NCI-H2081 (cell line): Measurements from ENCODE around the gene XRN2.
"Not testable (repeated sequence)": the region's sequence is repeated elsewhere in the genome, so short reads cannot be mapped to it uniquely, and the experiment has no call there.

Source experiments
- DNase-seq, 2 experiments: peaks; one replicate each; lab custom pipeline; 2025; lab: John Stamatoyannopoulos, UW

XRN2 gene

DNA sequence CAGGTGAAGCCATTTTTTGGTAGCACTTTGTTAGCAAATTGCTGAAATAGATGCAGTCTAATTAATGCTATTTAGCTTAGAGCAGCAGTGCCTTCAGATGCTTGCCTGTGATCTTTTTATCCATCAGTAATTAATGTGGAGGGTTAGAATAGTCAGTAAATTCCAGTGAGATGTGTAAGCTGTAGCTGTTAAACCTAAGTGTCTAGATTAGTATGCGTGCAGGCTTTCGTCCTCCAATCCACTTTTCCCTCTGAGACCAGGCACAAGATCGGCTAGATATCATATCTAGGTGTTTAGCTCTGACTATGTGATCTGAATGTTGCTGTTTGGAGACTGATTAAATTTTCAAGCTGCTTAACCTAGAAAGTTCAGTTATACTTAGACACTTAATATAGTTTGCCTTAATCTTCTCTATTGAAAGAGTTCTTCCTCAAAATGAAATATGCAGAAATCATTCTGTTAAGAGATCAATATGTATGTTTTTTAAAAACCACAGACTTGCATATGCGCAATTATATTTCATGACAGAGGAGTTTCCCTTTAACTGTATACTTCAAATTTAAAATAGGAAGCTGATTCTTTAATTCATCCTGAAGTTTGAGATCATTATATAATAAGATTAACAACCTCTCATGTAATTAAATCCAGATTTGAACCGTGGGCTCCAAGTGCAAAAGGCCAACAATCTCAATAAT lies 41.2 kb downstream of the XRN2 start:
- no peak for DNase-seq

DNA sequence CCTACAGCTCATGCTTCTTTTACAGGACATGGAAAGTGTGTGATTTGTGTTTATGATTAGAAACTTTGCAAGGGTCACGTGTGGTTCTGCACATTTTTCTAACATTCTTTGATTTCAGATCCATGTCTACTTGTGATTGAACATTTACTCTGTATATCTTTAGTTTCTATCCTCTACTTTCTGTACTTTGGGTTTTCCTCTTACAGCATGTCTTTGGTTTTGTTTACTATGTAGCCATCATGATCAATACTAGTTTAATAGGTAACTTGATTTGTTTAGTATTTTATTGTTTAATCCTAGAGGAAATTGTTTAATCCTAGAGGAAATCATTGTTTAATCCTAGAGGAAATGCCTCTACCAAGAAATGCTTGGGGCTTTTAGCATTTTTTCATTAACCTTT lies 41.8 kb downstream of the XRN2 start:
- no peak for DNase-seq

GRCh38 chr20:21352703-21353102 lies 49.6 kb downstream of the XRN2 start:
- DNase-seq = no peak

DNA sequence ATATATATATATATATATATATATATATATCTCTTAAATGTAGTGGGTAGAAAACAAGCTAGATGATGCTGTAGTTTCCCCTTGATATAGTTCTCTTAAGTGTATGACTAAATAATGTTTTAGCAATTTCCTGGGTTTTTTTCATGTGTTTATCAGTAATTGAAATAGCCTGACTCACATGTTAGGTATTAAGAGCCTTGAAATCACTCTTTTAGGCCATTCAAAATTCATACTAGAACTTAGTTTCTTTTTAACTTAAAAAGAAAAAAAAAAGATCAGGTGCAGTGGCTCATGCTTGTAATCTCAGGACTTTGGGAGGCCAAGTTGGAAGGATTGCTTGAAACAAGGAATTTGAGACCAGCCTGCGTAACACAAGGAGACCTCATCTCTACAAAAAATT lies 50.1 kb downstream of the XRN2 start:
- DNase-seq = no peak

DNA sequence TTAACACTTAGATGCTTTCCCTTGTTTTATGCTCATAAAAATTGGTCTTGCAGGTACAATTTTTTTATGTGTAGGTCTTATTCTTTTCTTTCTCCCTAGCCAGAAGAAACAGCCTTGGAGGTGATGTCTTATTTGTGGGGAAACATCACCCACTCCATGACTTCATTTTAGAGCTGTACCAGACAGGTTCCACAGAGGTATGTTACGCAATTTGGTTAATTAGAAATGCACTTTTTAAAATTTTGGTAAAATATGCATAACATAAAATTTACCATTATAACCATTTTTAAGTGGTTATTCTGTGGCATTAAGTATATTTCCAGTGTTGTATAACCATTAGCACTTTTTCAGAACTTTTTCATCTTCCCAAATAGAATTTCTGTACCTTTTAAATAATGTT lies 52.9 kb downstream of the XRN2 start:
- DNase-seq = no peak

DNA sequence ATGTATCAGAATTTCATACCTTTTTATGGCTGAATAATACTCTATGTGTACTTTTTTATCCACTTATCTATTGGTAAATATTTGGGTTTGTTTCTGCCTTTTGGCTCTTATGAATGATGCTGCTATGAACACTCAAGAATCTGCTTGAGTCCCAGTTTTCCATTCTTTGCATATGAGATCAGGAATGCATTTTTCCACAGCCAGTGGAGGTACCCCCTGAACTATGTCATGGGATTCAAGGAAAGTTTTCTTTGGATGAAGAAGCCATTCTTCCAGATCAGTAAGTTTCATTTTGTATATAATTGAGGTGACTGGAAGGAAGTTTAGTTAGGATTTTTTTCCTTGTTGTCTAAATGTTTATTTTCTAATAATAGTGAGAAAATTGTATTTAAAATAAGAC lies 53.3 kb downstream of the XRN2 start:
- no peak for DNase-seq

- DNase-seq = peak in 1 of 2 experiments; percentile 38
Observed at GRCh38 chr20:21357844-21358243, 54.7 kb downstream of the XRN2 start.

DNA sequence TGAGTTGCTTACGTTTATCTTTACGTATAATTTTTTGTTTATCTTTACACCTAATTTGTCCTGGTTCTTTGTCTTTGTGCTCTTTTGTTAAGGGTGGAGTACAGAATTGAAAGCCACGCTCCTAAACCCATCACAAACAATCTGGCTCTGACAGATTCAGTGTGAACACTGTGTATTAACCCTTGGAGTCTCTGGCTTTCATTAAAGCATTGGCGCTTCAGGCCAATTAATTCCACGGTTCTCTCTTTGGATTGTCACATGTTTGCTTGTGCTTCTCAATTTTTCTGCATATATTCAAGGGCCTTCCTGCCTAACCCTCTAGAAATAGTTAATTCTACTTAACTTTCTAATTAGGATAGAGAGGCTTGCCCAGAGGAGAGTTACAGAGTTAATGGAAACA lies 55.6 kb downstream of the XRN2 start:
- DNase-seq = peak in 1 of 2 experiments; percentile 12

DNA sequence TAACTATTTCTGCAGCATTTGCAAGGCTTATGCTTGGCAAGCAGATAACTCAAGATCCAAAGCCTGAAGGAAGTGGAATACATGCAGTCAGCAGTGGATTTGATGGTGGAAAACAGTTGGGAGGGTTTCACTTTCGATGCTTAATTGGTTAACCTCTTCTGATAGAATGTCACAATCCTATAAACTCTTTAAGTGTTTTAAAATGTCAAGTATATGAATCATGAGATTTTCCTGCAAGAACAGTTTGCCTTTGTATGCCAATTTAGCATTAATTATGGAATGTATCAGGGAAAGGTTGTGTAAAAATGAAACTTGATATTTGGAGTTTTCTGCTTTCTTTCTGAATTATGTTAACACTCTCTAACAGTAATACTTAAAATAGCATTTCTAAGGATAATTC lies 57.6 kb downstream of the XRN2 start:
- no peak for DNase-seq

- DNase-seq = no peak
Observed at GRCh38 chr20:21361266-21361665, 58.1 kb downstream of the XRN2 start.

DNA sequence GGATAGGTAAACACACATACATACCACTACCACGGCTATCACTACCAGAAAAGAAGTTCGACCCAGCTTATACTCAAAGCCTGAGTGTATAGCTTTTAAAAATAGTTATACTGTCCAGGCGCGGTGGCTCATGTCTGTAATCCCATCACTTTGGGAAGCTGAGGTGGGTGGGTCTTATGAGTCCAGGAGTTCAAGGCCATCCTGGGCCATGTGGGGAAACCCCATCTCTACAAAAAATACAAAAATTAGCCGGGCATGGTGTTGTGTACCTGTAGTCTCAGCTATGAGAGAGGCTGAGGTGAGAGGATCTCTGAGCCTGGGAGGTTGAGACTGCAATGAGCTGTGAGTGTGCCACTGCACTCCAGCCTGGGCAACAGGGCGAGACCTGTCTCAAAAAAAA lies 61.3 kb downstream of the XRN2 start:
- DNase-seq = no peak

DNA sequence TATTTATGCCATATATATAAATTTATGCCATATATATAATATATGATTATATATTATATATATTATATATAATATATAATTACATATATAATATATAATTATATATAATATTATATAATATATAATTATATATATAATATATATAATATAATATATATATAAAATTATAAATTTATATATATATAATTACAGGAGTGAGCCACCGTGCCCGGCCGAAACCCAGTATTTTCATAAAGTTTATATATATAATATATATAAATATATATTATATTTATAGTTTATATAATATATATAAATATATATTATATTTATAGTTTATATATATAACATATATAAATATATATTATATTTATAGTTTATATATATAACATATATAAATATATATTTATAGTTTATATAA lies 62.6 kb downstream of the XRN2 start:
- no peak for DNase-seq

- not testable (repeated sequence) for DNase-seq
Observed at GRCh38 chr20:21366273-21366672, 63.1 kb downstream of the XRN2 start.

GRCh38 chr20:21368791-21369190 lies 65.7 kb downstream of the XRN2 start:
- no peak for DNase-seq

DNA sequence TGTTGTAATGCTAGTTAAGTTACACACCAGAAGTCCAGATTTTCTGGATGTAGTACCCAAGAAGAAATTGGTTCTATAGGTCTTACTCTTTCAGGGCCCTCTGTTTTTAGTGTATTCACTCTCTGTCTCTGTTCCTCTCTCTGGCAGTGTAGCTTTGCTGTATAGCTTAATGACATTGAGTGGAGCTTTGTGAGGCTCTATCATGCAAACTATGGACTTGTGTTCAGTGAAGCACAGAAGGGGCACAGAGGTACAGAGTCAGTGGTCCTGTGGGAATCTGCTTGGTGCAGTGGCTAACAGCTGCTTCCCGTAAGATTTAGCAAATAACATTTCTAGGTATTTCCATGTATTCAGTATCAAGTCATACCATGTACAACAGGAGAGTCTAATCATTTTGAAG lies 68.1 kb downstream of the XRN2 start:
- no peak for DNase-seq

DNA sequence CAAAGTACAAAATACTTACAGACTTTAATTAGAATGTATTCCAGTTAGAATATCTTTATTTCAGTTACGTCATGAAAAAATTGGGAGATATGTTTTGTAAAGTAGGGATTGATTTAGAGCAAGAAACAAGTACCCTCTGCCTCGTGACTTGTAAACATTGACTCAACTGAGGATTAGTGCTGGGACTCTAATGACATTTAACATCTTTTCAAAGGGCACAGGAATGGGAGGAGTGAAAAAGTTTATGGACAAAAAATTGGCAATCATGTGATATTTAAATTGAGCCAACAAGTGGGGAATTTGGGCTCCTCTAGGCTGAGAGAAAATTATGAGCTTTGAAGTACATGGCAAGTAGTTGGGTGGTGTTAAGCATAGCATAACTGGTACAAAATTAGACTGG lies 68.9 kb downstream of the XRN2 start:
- no peak for DNase-seq

- DNase-seq = no peak
Observed at GRCh38 chr20:21373436-21373835, 70.3 kb downstream of the XRN2 start.

- no peak for DNase-seq
Observed at GRCh38 chr20:21376626-21377025, 73.5 kb downstream of the XRN2 start.

GRCh38 chr20:21377701-21378100 lies 74.6 kb downstream of the XRN2 start:
- DNase-seq = no peak

DNA sequence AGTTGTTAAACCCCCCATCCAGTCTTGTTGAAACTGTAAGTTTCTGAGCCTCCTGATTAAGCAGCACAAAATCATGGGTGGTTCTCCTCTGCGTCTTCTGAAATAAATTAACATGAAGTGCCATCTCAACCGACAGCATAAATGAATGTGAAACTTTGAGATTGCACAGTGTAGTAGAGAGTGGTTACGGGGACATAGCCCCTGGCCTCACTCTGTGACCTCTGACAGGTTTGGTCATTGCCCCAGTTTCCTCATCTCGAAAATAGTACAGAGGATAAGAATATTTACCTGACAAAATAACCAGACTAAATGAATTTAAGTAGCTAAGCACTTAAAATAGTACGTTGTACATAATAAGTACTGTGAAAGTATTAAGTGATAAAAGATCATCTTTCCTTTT lies 75.1 kb downstream of the XRN2 start:
- DNase-seq = no peak

GRCh38 chr20:21380711-21381110 lies 77.6 kb downstream of the XRN2 start:
- no peak for DNase-seq

GRCh38 chr20:21381619-21382018 lies 78.5 kb downstream of the XRN2 start:
- no peak for DNase-seq

GRCh38 chr20:21384308-21384892 lies 81.3 kb downstream of the XRN2 start:
- no peak for DNase-seq

DNA sequence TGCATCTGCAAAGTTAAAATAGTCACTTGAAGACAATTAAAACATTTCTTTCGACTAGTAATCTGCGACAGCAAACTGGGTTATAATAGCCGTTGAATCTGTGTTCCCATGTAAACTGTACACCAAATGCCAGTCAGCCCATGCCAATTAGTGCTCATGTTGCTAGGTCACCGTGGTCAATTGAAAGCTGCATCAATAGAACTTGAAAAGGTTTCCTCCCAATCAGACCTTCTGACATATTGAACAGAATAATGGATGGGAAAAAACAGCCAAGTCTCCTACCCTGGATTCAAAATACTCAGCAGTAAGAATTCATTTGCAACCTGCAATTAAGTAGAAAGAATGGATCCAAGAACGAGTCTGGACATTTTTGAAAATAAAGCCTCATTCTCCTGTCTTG lies 83.0 kb downstream of the XRN2 start:
- DNase-seq = no peak
